GM18907 (cell line): ENCODE results near the gene KLHL24.
"Not testable (repeated sequence)": the region's sequence is repeated elsewhere in the genome, so short reads cannot be mapped to it uniquely, and the experiment has no call there.

Source experiments
- ATAC-seq: cut with Tn5 transposase; IDR thresholded peaks from one replicate; pipeline ENCODE4 v1.9.1; 2021; ENCODE audit warnings: mild to moderate bottlenecking, moderate library complexity; ENCODE audit not compliant: unreplicated experiment

The KLHL24 gene

GRCh38 chr3:183635431-183636220 is at the start of gene KLHL24:
KLHL24 (plus strand) TSS chr3:183635623; CDS start chr3:183650357, 14,734 bp downstream.
- ATAC-seq: peak; percentile 94

GRCh38 chr3:183586477-183586876 is 48.9 kb upstream of the KLHL24 start:
- ATAC-seq: no peak

- no peak for ATAC-seq
Measured at GRCh38 chr3:183587336-183587735, 48.1 kb upstream of the KLHL24 start.

- no peak for ATAC-seq
Measured at GRCh38 chr3:183590442-183590841, 45.0 kb upstream of the KLHL24 start.

- ATAC-seq: peak; percentile 97
Measured at GRCh38 chr3:183591881-183592521, 43.4 kb upstream of the KLHL24 start.

GRCh38 chr3:183592821-183593220 is 42.6 kb upstream of the KLHL24 start:
- no peak for ATAC-seq

- ATAC-seq: no peak
Measured at GRCh38 chr3:183594636-183595035, 40.8 kb upstream of the KLHL24 start.

GRCh38 chr3:183597959-183598358 is 37.5 kb upstream of the KLHL24 start:
- ATAC-seq: no peak

GRCh38 chr3:183611326-183611725 is 24.1 kb upstream of the KLHL24 start:
- not testable (repeated sequence) for ATAC-seq

GRCh38 chr3:183613366-183614285 is 21.8 kb upstream of the KLHL24 start:
- no peak for ATAC-seq

GRCh38 chr3:183618542-183618941 is 16.9 kb upstream of the KLHL24 start:
- ATAC-seq: no peak

- no peak for ATAC-seq
Measured at GRCh38 chr3:183619010-183619409, 16.4 kb upstream of the KLHL24 start.

- no peak for ATAC-seq
Measured at GRCh38 chr3:183619624-183620251, 15.7 kb upstream of the KLHL24 start.

- no peak for ATAC-seq
Measured at GRCh38 chr3:183620252-183620628, 15.2 kb upstream of the KLHL24 start.

- not testable (repeated sequence) for ATAC-seq
Measured at GRCh38 chr3:183622473-183622872, 12.9 kb upstream of the KLHL24 start.

GRCh38 chr3:183626877-183627594 is 8.4 kb upstream of the KLHL24 start:
- no peak for ATAC-seq

- ATAC-seq: no peak
Measured at GRCh38 chr3:183629546-183630301, 5.7 kb upstream of the KLHL24 start.

GRCh38 chr3:183631715-183632114 is 3.7 kb upstream of the KLHL24 start:
- ATAC-seq: no peak

- ATAC-seq: not testable (repeated sequence)
Measured at GRCh38 chr3:183632725-183633124, 2.7 kb upstream of the KLHL24 start.
